ENCODE measurements around the gene DMD. TPM values are rescaled to one million over a fixed set of nuclear protein-coding genes. Genes with fewer than 3 reads are reported as not detected.

Gene DMD
- total RNA-seq (2014; rRNA removed; shearing (Covaris generic)), result 1.5 and 3.5 TPM in 2 replicates
- polyA plus RNA-seq (2016; fragmentation: Nextera tagmentation; extraction: Ambion mirVana), result 1.3 and 2.0 TPM in 2 replicates

DNA sequence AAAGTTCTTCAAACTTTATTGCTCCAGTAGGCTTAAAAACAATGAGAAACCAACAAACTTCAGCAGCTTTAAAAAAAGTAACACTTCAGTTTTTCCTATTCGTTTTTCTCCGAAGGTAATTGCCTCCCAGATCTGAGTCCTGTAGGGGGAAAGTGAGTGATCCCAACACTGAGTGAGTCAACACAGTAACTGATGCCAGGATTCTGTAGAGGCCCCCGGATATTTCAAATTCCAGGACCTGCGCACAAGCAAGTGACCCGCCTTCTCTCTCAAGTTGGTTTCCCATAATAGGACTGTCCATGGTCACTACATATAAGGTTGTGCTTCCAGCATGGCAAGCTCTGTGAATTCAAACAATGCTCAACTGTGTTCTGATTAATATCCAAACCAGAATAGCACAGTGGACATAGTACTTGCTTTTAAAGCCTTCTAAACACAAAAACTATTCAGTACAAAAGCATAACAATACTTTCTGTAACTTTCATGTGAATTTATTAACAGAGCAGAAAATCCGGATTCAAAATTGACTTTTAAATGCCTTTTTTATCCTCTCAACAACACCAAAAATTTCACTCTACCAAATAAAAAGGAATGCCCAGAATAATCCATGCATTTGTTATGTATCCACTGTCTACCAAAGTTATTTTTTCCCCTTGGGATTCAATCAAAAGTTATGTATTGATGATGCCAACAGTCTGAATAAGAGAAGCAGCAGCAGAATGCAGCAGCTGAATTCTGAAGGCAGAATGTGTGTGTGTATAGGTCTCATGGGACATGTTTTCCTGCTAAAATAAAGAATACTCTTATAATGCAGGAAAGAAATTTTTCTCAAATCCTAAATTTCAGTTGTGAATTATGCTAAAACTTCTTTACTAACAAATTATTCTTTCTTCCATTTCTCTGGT is at the start of gene DMD:
DMD (minus strand) TSS at position 194 of the 905 bp plus-strand sequence. CDS start 237 bp downstream, outside the sequence.
- Histone ChIP-seq H3F3A (ENCODE audit: insufficient read depth) (no peaks in the 10 kb centered on the region), H4K20me1 (ENCODE audit: insufficient read depth) (no peaks in the 10 kb centered on the region), H3K4me1 (ENCODE audit: insufficient read depth) (no peaks in the 10 kb centered on the region), H3K4me3 (no peak within 1 kb of the TSS), H2AFZ (no peak within 1 kb of the TSS), H3K27me3 (replicated peaks; ENCODE audit: insufficient read depth) (no peaks in the 10 kb centered on the region), H3K27ac (no peak within 1 kb of the TSS), H3K79me2 (ENCODE audit: insufficient read depth) (no peaks in the 10 kb centered on the region), H3K9me3 (ENCODE audit: low read depth) (no peaks in the 10 kb centered on the region), H3K9me2 (ENCODE audit: insufficient read depth) (no peaks in the 10 kb centered on the region), H3K4me2 (ENCODE audit: unreplicated experiment) (no peak within 1 kb of the TSS), H3K9ac (no peak within 1 kb of the TSS), H3K36me3 (ENCODE audit: low read depth) (no peaks in the 10 kb centered on the region)
- in situ Hi-C loops (cut with MboI), result no loop called here
- 3 to 4% methylated on average over 6 of the region's 6 CpGs for WGBS, 2 experiments (ENCODE audit: low coverage in 1 of 2, low lambda C conversion rate in 2 of 2, missing lambda C conversion rate in 2 of 2)
- DNase-seq, result no peak
- TF ChIP-seq EZH2phosphoT487 (IDR thresholded peaks at IDR 0.05; ENCODE audit: insufficient read depth, low read depth), result no peak
- TF ChIP-seq EZH2 (IDR thresholded peaks at IDR 0.05; ENCODE audit: insufficient read depth, poor library complexity, severe bottlenecking), result no peak

- Histone ChIP-seq H3F3A (ENCODE audit: insufficient read depth) (no peaks in the 10 kb centered on the region), H3K36me3 (ENCODE audit: low read depth) (no peaks in the 10 kb centered on the region), H3K79me2 (ENCODE audit: insufficient read depth) (no peaks in the 10 kb centered on the region), H2AFZ (no peak overlapping the region), H3K27ac (no peak overlapping the region), H3K9me2 (ENCODE audit: insufficient read depth) (no peaks in the 10 kb centered on the region), H3K4me3 (no peak overlapping the region), H3K4me2 (ENCODE audit: unreplicated experiment) (no peak overlapping the region), H3K4me1 (ENCODE audit: insufficient read depth) (no peaks in the 10 kb centered on the region), H3K27me3 (replicated peaks; ENCODE audit: insufficient read depth) (no peaks in the 10 kb centered on the region), H3K9me3 (ENCODE audit: low read depth) (no peaks in the 10 kb centered on the region), H3K9ac (no peak overlapping the region), H4K20me1 (ENCODE audit: insufficient read depth) (no peaks in the 10 kb centered on the region)
- TF ChIP-seq EZH2 (IDR thresholded peaks at IDR 0.05; ENCODE audit: insufficient read depth, poor library complexity, severe bottlenecking) (no peak), EZH2phosphoT487 (IDR thresholded peaks at IDR 0.05; ENCODE audit: insufficient read depth, low read depth) (no peak)
- WGBS, 2 experiments (ENCODE audit: low coverage in 1 of 2, low lambda C conversion rate in 2 of 2, missing lambda C conversion rate in 2 of 2), result 33 to 80% methylated on average over 1 of the region's 1 CpG
- in situ Hi-C loops (cut with MboI), result no loop called here
- no peak for DNase-seq
Observed at GRCh38 chrX:33252306-33252825, 41.0 kb upstream of the DMD start.

GRCh38 chrX:33218819-33219218 is 7.5 kb upstream of the DMD start:
- H3K4me1 ChIP-seq (ENCODE audit: insufficient read depth), result no peaks in the 10 kb centered on the region
- in situ Hi-C loops (cut with MboI), result no loop called here
- TF ChIP-seq EZH2phosphoT487 (IDR thresholded peaks at IDR 0.05; ENCODE audit: insufficient read depth, low read depth), result no peak

DNA sequence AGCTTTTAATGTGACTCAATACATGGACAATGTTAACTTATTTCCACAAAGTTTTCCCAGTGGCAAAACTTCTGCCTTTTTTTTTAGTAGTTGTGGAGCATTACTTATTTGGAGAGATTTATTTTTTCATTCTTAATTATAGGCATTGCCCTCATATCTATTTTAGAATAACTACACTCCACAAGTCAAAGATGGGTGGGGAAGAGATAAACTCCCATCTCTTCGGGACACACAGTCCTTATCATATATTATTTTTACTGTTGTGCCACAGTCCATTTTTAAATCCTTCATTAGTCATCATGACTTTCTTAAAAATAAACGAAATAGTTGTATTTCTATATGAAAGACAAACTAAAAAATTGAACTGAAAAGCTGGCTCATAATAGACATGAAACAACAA is 1.2 kb downstream of the DMD start:
- TF ChIP-seq EZH2phosphoT487 (IDR thresholded peaks at IDR 0.05; ENCODE audit: insufficient read depth, low read depth) (no peak), EZH2 (IDR thresholded peaks at IDR 0.05; ENCODE audit: insufficient read depth, poor library complexity, severe bottlenecking) (no peak)
- no peak overlapping the region for H3K4me2 ChIP-seq (ENCODE audit: unreplicated experiment)
- H4K20me1 ChIP-seq (ENCODE audit: insufficient read depth), result no peaks in the 10 kb centered on the region
- no peak overlapping the region for H3K9ac ChIP-seq
- DNase-seq, result no peak
- H3K4me3 ChIP-seq, result no peak overlapping the region
- WGBS, 2 experiments (ENCODE audit: low coverage in 1 of 2, low lambda C conversion rate in 2 of 2, missing lambda C conversion rate in 2 of 2), result 16 to 18% methylated on average over 2 of the region's 2 CpGs
- H2AFZ ChIP-seq, result no peak overlapping the region
- H3K9me3 ChIP-seq (ENCODE audit: low read depth), result no peaks in the 10 kb centered on the region
- H3K27me3 ChIP-seq (replicated peaks; ENCODE audit: insufficient read depth), result no peaks in the 10 kb centered on the region
- H3K4me1 ChIP-seq (ENCODE audit: insufficient read depth), result no peaks in the 10 kb centered on the region
- no peaks in the 10 kb centered on the region for H3K9me2 ChIP-seq (ENCODE audit: insufficient read depth)
- H3K79me2 ChIP-seq (ENCODE audit: insufficient read depth), result no peaks in the 10 kb centered on the region
- no peaks in the 10 kb centered on the region for H3K36me3 ChIP-seq (ENCODE audit: low read depth)
- no peak overlapping the region for H3K27ac ChIP-seq
- H3F3A ChIP-seq (ENCODE audit: insufficient read depth), result no peaks in the 10 kb centered on the region
- in situ Hi-C loops (cut with MboI), result no loop called here

More at GRCh38 chrX:33218819-33219218, 7.5 kb upstream of the DMD start:
- H3K36me3 ChIP-seq (ENCODE audit: low read depth), result no peaks in the 10 kb centered on the region
- 30 to 34% methylated on average over 4 of the region's 4 CpGs for WGBS, 2 experiments (ENCODE audit: low coverage in 1 of 2, low lambda C conversion rate in 2 of 2, missing lambda C conversion rate in 2 of 2)
- no peak for DNase-seq
- H4K20me1 ChIP-seq (ENCODE audit: insufficient read depth), result no peaks in the 10 kb centered on the region
- H3K79me2 ChIP-seq (ENCODE audit: insufficient read depth), result no peaks in the 10 kb centered on the region
- no peak overlapping the region for H3K9ac ChIP-seq
- H3K4me2 ChIP-seq (ENCODE audit: unreplicated experiment), result no peak overlapping the region
- no peaks in the 10 kb centered on the region for H3K9me3 ChIP-seq (ENCODE audit: low read depth)
- H3K27me3 ChIP-seq (replicated peaks; ENCODE audit: insufficient read depth), result no peaks in the 10 kb centered on the region
- H3K4me3 ChIP-seq, result no peak overlapping the region
- H3K9me2 ChIP-seq (ENCODE audit: insufficient read depth), result no peaks in the 10 kb centered on the region
- H3F3A ChIP-seq (ENCODE audit: insufficient read depth), result no peaks in the 10 kb centered on the region
- H2AFZ ChIP-seq, result no peak overlapping the region
- H3K27ac ChIP-seq, result no peak overlapping the region

Data from GM23248 (cell line).